PFSK-1 (cell line): ENCODE data around the gene TMEM242.

Source experiments
- POLR2AphosphoS5 ChIP-seq: IDR thresholded peaks from 2 replicates; pipeline ENCODE4 v1.6.1; 2012; ENCODE audit warnings: low read depth, mild to moderate bottlenecking, control low read depth, low read length, moderate library complexity
- TAF1 ChIP-seq: IDR thresholded peaks from 2 replicates; pipeline ENCODE4 v1.6.1; 2012; ENCODE audit warnings: low read length, control low read depth, borderline replicate concordance; ENCODE audit not compliant: insufficient read depth
- TF ChIP-seq, protein P1 (sequence below), 2 experiments: IDR thresholded peaks; 2 replicates each; pipeline versions ENCODE4 v1.6.1 to v1.8.0; 2011 to 2012; ENCODE audit warnings: low read depth in 2 of 2, low read length in 2 of 2, control low read depth in 1 of 2, inconsistent platforms in 1 of 2, mild to moderate bottlenecking in 1 of 2, moderate library complexity in 1 of 2; ENCODE audit not compliant: insufficient read depth in 1 of 2

DNA sequence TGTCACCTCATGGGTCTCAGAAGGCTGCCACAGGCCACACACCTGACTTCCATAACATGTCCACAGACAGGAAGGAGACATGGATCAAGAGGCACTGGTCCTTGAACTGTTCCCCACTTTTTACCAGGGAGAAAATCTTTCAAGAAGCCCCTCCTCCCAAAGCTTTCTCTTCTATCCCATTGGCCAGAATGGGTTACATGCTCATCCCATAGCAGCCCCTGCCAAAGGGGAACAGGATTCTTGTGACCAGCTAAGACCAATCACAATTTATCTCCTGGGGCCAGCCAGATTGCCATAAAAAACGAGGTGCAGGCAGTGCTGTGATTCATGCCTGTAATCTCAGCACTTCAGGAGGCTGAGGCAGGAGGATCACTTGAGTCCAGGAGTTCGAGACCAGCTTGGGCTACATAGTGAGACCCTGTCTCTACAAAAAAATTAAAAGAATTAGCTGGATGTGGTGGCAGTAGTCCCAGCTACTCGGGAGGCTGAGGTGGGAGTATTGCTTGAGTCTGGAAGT, 59.4 kb downstream of the TMEM242 start:
- TF ChIP-seq POLR2AphosphoS5 (no peak), TAF1 (no peak)
- TF ChIP-seq, protein P1, sequence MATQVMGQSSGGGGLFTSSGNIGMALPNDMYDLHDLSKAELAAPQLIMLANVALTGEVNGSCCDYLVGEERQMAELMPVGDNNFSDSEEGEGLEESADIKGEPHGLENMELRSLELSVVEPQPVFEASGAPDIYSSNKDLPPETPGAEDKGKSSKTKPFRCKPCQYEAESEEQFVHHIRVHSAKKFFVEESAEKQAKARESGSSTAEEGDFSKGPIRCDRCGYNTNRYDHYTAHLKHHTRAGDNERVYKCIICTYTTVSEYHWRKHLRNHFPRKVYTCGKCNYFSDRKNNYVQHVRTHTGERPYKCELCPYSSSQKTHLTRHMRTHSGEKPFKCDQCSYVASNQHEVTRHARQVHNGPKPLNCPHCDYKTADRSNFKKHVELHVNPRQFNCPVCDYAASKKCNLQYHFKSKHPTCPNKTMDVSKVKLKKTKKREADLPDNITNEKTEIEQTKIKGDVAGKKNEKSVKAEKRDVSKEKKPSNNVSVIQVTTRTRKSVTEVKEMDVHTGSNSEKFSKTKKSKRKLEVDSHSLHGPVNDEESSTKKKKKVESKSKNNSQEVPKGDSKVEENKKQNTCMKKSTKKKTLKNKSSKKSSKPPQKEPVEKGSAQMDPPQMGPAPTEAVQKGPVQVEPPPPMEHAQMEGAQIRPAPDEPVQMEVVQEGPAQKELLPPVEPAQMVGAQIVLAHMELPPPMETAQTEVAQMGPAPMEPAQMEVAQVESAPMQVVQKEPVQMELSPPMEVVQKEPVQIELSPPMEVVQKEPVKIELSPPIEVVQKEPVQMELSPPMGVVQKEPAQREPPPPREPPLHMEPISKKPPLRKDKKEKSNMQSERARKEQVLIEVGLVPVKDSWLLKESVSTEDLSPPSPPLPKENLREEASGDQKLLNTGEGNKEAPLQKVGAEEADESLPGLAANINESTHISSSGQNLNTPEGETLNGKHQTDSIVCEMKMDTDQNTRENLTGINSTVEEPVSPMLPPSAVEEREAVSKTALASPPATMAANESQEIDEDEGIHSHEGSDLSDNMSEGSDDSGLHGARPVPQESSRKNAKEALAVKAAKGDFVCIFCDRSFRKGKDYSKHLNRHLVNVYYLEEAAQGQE (IDR thresholded peaks at IDR 0.05; ENCODE audit: insufficient read depth in 1 of 2, low read depth in 2 of 2, low read length in 2 of 2) = no peak
